ENCODE data around the gene UNC13D.

Gene UNC13D

GRCh38 chr17:75829747-75830146, 14.5 kb downstream of the UNC13D start:
- Histone ChIP-seq H3K36me3 (replicated peaks; ENCODE audit: insufficient read depth, low read length) (no peaks in the 10 kb centered on the region), H3K4me2 (ENCODE audit: low read depth, low read length) (no peak overlapping the region)
- DNase-seq, result no peak

GRCh38 chr17:75828741-75829140, 15.5 kb downstream of the UNC13D start:
- H3K4me3 ChIP-seq (ENCODE audit: low read length), result no peak overlapping the region
- H3K4me1 ChIP-seq (ENCODE audit: low read length), result no peaks in the 10 kb centered on the region
- H3K27ac ChIP-seq (ENCODE audit: low read length), result no peak overlapping the region
- DNase-seq, result no peak
- H3K9ac ChIP-seq (ENCODE audit: low read length), result no peak overlapping the region
- TF ChIP-seq EZH2phosphoT487 (IDR thresholded peaks at IDR 0.05; ENCODE audit: low read length), result no peak
- no peak for TF ChIP-seq EZH2 (optimal IDR thresholded peaks at IDR 0.05; ENCODE audit: low read depth, low read length)
- no peak for TF ChIP-seq CTCF (IDR thresholded peaks at IDR 0.05; ENCODE audit: low read length)
- H2AFZ ChIP-seq (ENCODE audit: low read length), result no peak overlapping the region
- H3F3A ChIP-seq (ENCODE audit: insufficient read depth, low read length), result no peaks in the 10 kb centered on the region
- H3K9me3 ChIP-seq (replicated peaks; ENCODE audit: insufficient read depth, low read length), result no peaks in the 10 kb centered on the region
- no peaks in the 10 kb centered on the region for H3K9me2 ChIP-seq (replicated peaks; ENCODE audit: insufficient read depth, low read length)
- H3K79me2 ChIP-seq (ENCODE audit: low read length), result no peaks in the 10 kb centered on the region
- no peak overlapping the region for H3K4me2 ChIP-seq (ENCODE audit: low read depth, low read length)
- H3K27me3 ChIP-seq (replicated peaks; ENCODE audit: insufficient read depth, low read length), result no peaks in the 10 kb centered on the region
- no peaks in the 10 kb centered on the region for H3K36me3 ChIP-seq (replicated peaks; ENCODE audit: insufficient read depth, low read length)
- H4K20me1 ChIP-seq (ENCODE audit: insufficient read depth, low read length), result no peaks in the 10 kb centered on the region

More at GRCh38 chr17:75829747-75830146, 14.5 kb downstream of the UNC13D start:
- Histone ChIP-seq H3F3A (ENCODE audit: insufficient read depth, low read length) (no peaks in the 10 kb centered on the region), H3K9me3 (replicated peaks; ENCODE audit: insufficient read depth, low read length) (no peaks in the 10 kb centered on the region), H3K27me3 (replicated peaks; ENCODE audit: insufficient read depth, low read length) (no peaks in the 10 kb centered on the region), H3K4me1 (ENCODE audit: low read length) (no peaks in the 10 kb centered on the region), H3K9ac (ENCODE audit: low read length) (no peak overlapping the region), H2AFZ (ENCODE audit: low read length) (no peak overlapping the region), H3K4me3 (ENCODE audit: low read length) (no peak overlapping the region), H4K20me1 (ENCODE audit: insufficient read depth, low read length) (no peaks in the 10 kb centered on the region), H3K27ac (ENCODE audit: low read length) (no peak overlapping the region), H3K9me2 (replicated peaks; ENCODE audit: insufficient read depth, low read length) (no peaks in the 10 kb centered on the region), H3K79me2 (ENCODE audit: low read length) (no peaks in the 10 kb centered on the region)
- TF ChIP-seq EZH2 (optimal IDR thresholded peaks at IDR 0.05; ENCODE audit: low read depth, low read length), result no peak
- no peak for TF ChIP-seq CTCF (IDR thresholded peaks at IDR 0.05; ENCODE audit: low read length)
- no peak for TF ChIP-seq EZH2phosphoT487 (IDR thresholded peaks at IDR 0.05; ENCODE audit: low read length)

- H3K9ac ChIP-seq (ENCODE audit: low read length), result peak overlapping the region; percentile 13; the same call in 1 of the 2 replicates
- no peak overlapping the region for H3K4me3 ChIP-seq (ENCODE audit: low read length)
- TF ChIP-seq CTCF (IDR thresholded peaks at IDR 0.05; ENCODE audit: low read length), result no peak
- no peak for TF ChIP-seq EZH2 (optimal IDR thresholded peaks at IDR 0.05; ENCODE audit: low read depth, low read length)
- no peak for TF ChIP-seq EZH2phosphoT487 (IDR thresholded peaks at IDR 0.05; ENCODE audit: low read length)
- H3K27me3 ChIP-seq (replicated peaks; ENCODE audit: insufficient read depth, low read length), result no peaks in the 10 kb centered on the region
- no peaks in the 10 kb centered on the region for H3K79me2 ChIP-seq (ENCODE audit: low read length)
- no peak for DNase-seq
- H3K27ac ChIP-seq (ENCODE audit: low read length), result no peak overlapping the region
- no peaks in the 10 kb centered on the region for H3K9me2 ChIP-seq (replicated peaks; ENCODE audit: insufficient read depth, low read length)
- peak overlapping the region; percentile 54; the same call in 1 of the 2 replicates for H3K4me2 ChIP-seq (ENCODE audit: low read depth, low read length)
- H3F3A ChIP-seq (ENCODE audit: insufficient read depth, low read length), result no peaks in the 10 kb centered on the region
- H2AFZ ChIP-seq (ENCODE audit: low read length), result peak overlapping the region; percentile 53
- no peaks in the 10 kb centered on the region for H3K36me3 ChIP-seq (replicated peaks; ENCODE audit: insufficient read depth, low read length)
- no peaks in the 10 kb centered on the region for H4K20me1 ChIP-seq (ENCODE audit: insufficient read depth, low read length)
- H3K4me1 ChIP-seq (ENCODE audit: low read length), result no peaks in the 10 kb centered on the region
- no peaks in the 10 kb centered on the region for H3K9me3 ChIP-seq (replicated peaks; ENCODE audit: insufficient read depth, low read length)
These were observed 16.2 kb downstream of the UNC13D start for GRCh38 chr17:75828076-75828400.

All from MM.1S (cell line).